Prostate gland (tissue), 2 donors: ENCODE data around the gene CRACR2A. TPM values are rescaled to one million over a fixed set of nuclear protein-coding genes. Genes with fewer than 3 reads are reported as not detected.

Experiments
- DNase-seq: peaks from one replicate; pipeline ENCODE4 v3.0.0-alpha.2; 2019; ENCODE audit warnings: low spot score
- H3K27ac ChIP-seq, 2 donors: fragments of 200-600 bp; sonication (generic); 2 replicates each; pipeline ENCODE4 v1.5.1; 2017 to 2019
- H3K27me3 ChIP-seq: fragments of 200-600 bp; sonication (generic); replicated peaks from 2 replicates; pipeline ENCODE4 v1.5.1; 2019; ENCODE audit not compliant: insufficient read depth
- H3K36me3 ChIP-seq, 2 donors: fragments of 200-600 bp; sonication (generic); 1 replicate in 1 of 2; 2 replicates in 1 of 2; pipeline versions ENCODE4 v1.5.1 to v1.8.1; 2017 to 2019
- H3K4me1 ChIP-seq: fragments of 200-600 bp; sonication (generic); replicated peaks from 2 replicates; pipeline ENCODE4 v1.5.1; 2019
- H3K4me3 ChIP-seq, 2 donors: fragments of 200-600 bp; sonication (generic); 2 replicates each; pipeline ENCODE4 v1.5.1; 2017 to 2019
- H3K9me3 ChIP-seq: fragments of 200-600 bp; sonication (generic); 2 replicates; pipeline ENCODE4 v1.5.1; 2017
- CTCF ChIP-seq, 4 experiments: fragments of 200-600 bp in 2 of 4; fragments of 450-650 bp in 2 of 4; sonication (generic) in 2 of 4; IDR thresholded peaks; 1 replicate in 3 of 4; 2 replicates in 1 of 4; pipeline ENCODE4 v1.5.1; 2016 to 2019; ENCODE audit warnings: antibody characterized with exemption in 4 of 4, mild to moderate bottlenecking in 2 of 4, moderate library complexity in 2 of 4
- POLR2A ChIP-seq: fragments of 450-650 bp; IDR thresholded peaks from one replicate; pipeline ENCODE4 v1.6.1; 2016; ENCODE audit warnings: antibody characterized with exemption, mild to moderate bottlenecking
- POLR2AphosphoS5 ChIP-seq: sonication (generic); formaldehyde crosslinking; IDR thresholded peaks from one replicate; pipeline ENCODE4 v1.6.1; 2017; ENCODE audit warnings: antibody characterized with exemption
- WGBS: methylation state at CpG from one replicate; pipeline ENCODE4 v1.1.5; 2018; 5-methylcytosine and 5-hydroxymethylcytosine counted together
- intact Hi-C: fragments of 100-400 bp; cut with DNase I; formaldehyde crosslinking; loops from one replicate; pipeline ENCODE4 v1.14.2; 2022
- total RNA-seq, 2 donors: library from RNA; depleted of rRNA; stranded (reverse); fragments of >200 nt; gene quantifications; one replicate each; pipeline ENCODE4 v1.1.0, GENCODE V29; 2016

CRACR2A gene
- total RNA-seq, 2 donors from 2014 or later, result 21.6 to 39.1 TPM

- intact Hi-C loops, result no loop called here
- Histone ChIP-seq H3K4me1 (no peaks in the 10 kb centered on the region), H3K36me3 (no peaks in the 10 kb centered on the region), H3K27me3 (no peaks in the 10 kb centered on the region), H3K27ac (no peak overlapping the region), H3K9me3 (no peaks in the 10 kb centered on the region), H3K4me3 (no peak overlapping the region)
- DNase-seq, result no peak
- TF ChIP-seq POLR2AphosphoS5, result no peak
- TF ChIP-seq POLR2A, result no peak
- no peak for TF ChIP-seq CTCF (IDR thresholded peaks at IDR 0.05)
- WGBS, result 76% methylated on average over 6 of the region's 6 CpGs
Measured at GRCh38 chr12:3634348-3634747, 118.6 kb downstream of the CRACR2A start.

- TF ChIP-seq CTCF (IDR thresholded peaks at IDR 0.05) (no peak), POLR2AphosphoS5 (no peak), POLR2A (no peak)
- H3K4me1 ChIP-seq, result no peaks in the 10 kb centered on the region
- intact Hi-C loops, result no loop called here
- 98% methylated on average over 9 of the region's 9 CpGs for WGBS
- no peak for DNase-seq
- no peak overlapping the region for H3K4me3 ChIP-seq
- H3K27ac ChIP-seq, result no peak overlapping the region
- H3K9me3 ChIP-seq, result no peaks in the 10 kb centered on the region
- H3K36me3 ChIP-seq, result no peaks in the 10 kb centered on the region
- H3K27me3 ChIP-seq, result no peaks in the 10 kb centered on the region
Measured at GRCh38 chr12:3633396-3633795, 119.5 kb downstream of the CRACR2A start.

- H3K27ac ChIP-seq, result no peak overlapping the region
- no peaks in the 10 kb centered on the region for H3K4me1 ChIP-seq
- H3K27me3 ChIP-seq, result no peaks in the 10 kb centered on the region
- 98% methylated on average over 2 of the region's 2 CpGs for WGBS
- DNase-seq, result no peak
- no peaks in the 10 kb centered on the region for H3K36me3 ChIP-seq
- intact Hi-C loops, result no loop called here
- no peak overlapping the region for H3K4me3 ChIP-seq
- TF ChIP-seq POLR2AphosphoS5 (no peak), POLR2A (no peak), CTCF (IDR thresholded peaks at IDR 0.05) (no peak)
- no peaks in the 10 kb centered on the region for H3K9me3 ChIP-seq
Measured at GRCh38 chr12:3632754-3633153, 120.2 kb downstream of the CRACR2A start.

- Histone ChIP-seq H3K9me3 (no peaks in the 10 kb centered on the region), H3K27ac (no peak overlapping the region), H3K36me3 (no peaks in the 10 kb centered on the region), H3K27me3 (no peaks in the 10 kb centered on the region), H3K4me1 (no peaks in the 10 kb centered on the region), H3K4me3 (no peak overlapping the region)
- WGBS, result 100% methylated on average over 1 of the region's 1 CpG
- intact Hi-C loops, result no loop called here
- TF ChIP-seq POLR2A (no peak), CTCF (IDR thresholded peaks at IDR 0.05) (no peak), POLR2AphosphoS5 (no peak)
- DNase-seq, result no peak
Measured at GRCh38 chr12:3632256-3632655, 120.7 kb downstream of the CRACR2A start.

GRCh38 chr12:3631759-3632158, 121.2 kb downstream of the CRACR2A start:
- Histone ChIP-seq H3K4me1 (no peaks in the 10 kb centered on the region), H3K27ac (no peak overlapping the region), H3K9me3 (no peaks in the 10 kb centered on the region), H3K4me3 (no peak overlapping the region), H3K36me3 (no peaks in the 10 kb centered on the region), H3K27me3 (no peaks in the 10 kb centered on the region)
- DNase-seq, result no peak
- intact Hi-C loops, result no loop called here
- TF ChIP-seq POLR2AphosphoS5 (no peak), POLR2A (no peak), CTCF (IDR thresholded peaks at IDR 0.05) (no peak)
- 98% methylated on average over 2 of the region's 2 CpGs for WGBS
